AG08396 (cell line): ENCODE data around the gene SOWAHC.
A peak's percentile ranks its signal among the peaks of the same experiment; 100 is the strongest.
"Not testable (repeated sequence)": the region's sequence is repeated elsewhere in the genome, so short reads cannot be mapped to it uniquely, and the experiment has no call there.

Experiments used
- DNase-seq: peaks from one replicate; pipeline ENCODE4 v3.0.0; 2012; ENCODE audit warnings: low spot score, mixed read lengths

The SOWAHC gene, protein sequence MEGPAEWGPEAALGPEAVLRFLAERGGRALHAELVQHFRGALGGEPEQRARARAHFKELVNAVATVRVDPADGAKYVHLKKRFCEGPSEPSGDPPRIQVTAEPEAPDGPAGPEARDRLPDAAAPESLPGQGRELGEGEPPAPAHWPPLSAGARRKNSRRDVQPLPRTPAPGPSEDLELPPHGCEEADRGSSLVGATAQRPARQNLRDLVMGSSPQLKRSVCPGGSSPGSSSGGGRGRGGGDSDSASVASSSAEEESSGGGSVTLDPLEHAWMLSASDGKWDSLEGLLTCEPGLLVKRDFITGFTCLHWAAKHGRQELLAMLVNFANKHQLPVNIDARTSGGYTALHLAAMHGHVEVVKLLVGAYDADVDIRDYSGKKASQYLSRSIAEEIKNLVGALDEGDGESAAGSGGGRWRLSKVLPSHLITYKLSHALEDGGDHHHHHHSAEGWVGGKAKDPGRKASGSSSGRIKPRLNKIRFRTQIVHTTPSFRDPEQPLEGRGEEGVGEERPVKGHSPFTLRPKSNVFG

DNA sequence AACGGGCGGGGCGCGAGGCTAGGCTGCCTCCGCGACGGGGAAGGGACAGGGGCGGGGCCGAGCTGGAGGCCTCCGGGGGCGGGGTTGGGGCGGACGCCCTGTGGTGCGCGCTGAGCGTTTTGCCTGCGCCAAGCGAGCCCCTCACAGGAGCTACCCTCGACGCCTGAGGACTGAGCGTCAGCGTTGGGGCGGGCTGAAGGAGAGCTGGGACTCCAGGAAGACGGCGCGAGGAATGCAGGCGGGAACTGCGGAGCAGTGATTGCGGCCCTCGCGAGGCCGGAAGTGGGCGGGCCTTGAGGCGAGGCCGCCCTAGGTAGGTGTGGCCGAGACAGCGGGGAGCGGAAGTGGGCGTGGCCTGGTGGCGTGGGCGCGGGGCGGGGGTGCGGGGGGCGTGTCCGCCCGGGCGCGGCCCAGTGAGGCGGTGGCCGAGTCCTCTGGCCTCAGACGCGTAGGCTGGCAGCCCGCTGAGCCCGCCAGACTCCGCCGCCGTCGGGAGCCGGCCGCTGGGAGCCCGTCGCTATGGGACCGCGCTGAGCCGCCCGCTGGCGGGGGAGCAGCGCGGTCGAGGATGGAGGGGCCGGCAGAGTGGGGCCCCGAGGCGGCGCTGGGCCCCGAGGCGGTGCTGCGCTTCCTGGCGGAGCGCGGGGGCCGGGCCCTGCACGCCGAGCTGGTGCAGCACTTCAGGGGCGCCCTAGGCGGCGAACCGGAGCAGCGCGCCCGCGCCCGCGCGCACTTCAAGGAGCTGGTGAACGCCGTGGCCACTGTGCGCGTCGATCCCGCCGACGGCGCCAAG lies at the start of gene SOWAHC, which contains the start of gene SEPTIN10:
SOWAHC (plus strand) TSS at position 443 of the 793 bp plus-strand sequence; CDS start at position 569, 126 bp downstream.
SEPTIN10 (minus strand) TSS at position 45 of the 793 bp plus-strand sequence. CDS start 139 bp downstream, outside the sequence.
- DNase-seq = peak; percentile 99

DNA sequence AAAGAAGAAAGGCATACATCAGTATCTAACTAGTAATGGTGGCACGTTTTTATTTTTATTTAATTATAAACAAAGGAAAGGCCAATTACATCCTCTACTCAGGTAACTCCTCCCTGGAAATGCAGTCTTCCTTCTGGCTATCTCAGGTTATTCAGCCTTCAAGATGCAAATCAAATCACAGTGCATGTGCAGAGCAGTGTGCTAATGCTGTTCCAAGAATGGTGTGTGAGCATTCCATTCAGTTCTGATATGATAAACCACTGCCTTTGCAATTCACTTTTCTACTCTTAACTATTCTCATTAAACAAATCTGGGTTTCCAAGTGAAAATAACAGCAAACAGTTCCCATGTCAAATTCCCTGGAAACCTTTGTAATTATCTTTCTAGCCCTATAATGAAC lies 38.8 kb upstream of the SOWAHC start:
- no peak for DNase-seq

DNA sequence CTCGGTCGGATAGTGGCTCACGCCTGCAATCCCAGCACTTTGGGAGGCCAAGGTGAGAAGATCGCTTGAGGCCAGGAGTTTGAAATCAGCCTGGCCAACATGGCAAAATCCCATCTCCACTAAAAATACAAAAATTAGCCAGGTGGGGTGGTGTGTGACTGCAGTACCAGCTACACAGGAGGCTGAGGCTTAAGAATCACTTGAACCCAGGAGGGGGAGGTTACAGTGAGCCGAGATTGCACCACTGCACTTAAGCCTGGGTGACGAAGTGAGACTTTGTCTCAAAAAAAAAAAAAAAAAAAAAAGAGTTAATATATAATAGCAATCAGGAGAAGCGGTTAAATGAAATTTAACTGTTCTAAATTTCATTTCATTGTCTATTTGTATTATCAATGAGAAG lies 36.5 kb upstream of the SOWAHC start:
- not testable (repeated sequence) for DNase-seq

GRCh38 chr2:109582928-109583895 lies 31.0 kb upstream of the SOWAHC start:
- DNase-seq = no peak

DNA sequence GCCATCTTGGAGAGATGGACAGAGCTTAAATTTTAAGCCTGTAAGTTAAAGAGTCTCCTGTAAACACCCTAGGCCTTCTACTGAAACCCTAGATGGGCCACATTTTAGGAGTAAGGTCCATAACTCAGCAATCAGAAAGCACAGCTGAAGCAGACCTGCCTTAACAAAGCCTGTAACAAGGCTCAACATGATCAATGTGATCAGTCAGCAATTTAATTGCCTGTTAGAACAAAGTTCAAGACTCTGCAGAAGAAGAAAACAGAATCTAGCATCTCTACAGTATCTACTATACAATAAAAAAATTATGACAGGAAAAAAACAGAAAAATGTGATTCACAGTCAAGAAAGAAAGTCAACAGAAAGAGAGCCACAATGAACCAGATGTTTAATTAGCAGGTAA lies 27.5 kb upstream of the SOWAHC start:
- no peak for DNase-seq

GRCh38 chr2:109591206-109591605 lies 23.0 kb upstream of the SOWAHC start:
- DNase-seq = no peak

- no peak for DNase-seq
Measured at GRCh38 chr2:109592905-109593304, 21.3 kb upstream of the SOWAHC start.

GRCh38 chr2:109594246-109594885 lies 19.8 kb upstream of the SOWAHC start:
- DNase-seq = no peak

GRCh38 chr2:109595644-109596043 lies 18.5 kb upstream of the SOWAHC start:
- no peak for DNase-seq

DNA sequence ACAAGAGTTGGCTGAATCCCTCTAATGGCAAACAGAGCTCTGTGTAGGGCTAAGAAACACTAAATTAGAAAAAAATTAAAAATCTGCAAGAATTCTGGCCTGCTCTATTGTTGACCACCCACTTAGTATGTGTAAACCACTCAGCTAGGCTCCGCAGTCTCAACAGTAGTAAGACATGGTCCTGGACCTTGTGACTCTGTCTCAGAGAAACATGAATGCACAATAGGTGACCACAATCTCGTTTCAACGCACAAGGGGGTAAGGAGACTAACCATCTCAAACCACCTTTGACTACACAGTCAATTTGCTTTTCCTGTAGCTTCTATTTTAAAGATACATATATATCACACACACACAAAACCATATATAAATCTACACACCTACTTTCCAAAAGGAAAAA lies 16.9 kb upstream of the SOWAHC start:
- DNase-seq = no peak

- no peak for DNase-seq
Measured at GRCh38 chr2:109601783-109602182, 12.4 kb upstream of the SOWAHC start.

- no peak for DNase-seq
Measured at GRCh38 chr2:109602617-109603188, 11.5 kb upstream of the SOWAHC start.

- DNase-seq = peak; percentile 56
Measured at GRCh38 chr2:109604597-109604996, 9.6 kb upstream of the SOWAHC start.

- DNase-seq = no peak
Measured at GRCh38 chr2:109607766-109608165, 6.4 kb upstream of the SOWAHC start.

DNA sequence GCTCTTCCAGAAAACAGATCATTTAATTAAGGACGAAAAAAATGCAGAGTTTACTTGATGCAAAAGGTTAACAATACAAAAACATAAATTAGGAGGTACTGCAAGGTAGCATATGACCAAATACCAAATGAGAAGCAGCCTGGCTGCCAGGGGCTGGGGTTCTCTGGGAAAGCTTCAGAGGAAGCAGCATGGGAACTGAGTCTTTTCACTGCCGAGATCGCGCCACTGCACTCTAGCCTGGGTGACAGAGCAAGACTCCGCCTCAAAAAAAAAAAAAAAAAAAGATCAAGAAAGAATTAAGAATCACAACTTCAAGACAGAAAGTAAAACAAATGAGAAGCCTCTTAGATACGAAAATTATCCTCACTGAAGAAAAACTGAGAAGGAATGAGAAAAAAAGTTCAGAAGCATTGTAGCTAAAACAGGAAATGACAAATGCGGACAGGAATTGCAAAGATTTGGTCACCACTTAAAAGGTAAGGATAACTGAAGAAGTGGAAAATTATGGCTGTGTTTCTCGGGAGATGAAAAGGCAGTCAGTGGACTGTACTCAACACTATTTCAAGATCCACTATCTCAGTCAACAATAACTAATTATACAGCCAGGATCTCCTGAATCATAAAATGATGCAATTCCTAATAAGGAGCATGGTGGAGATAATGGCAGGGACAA lies 4.7 kb upstream of the SOWAHC start:
- DNase-seq = no peak

GRCh38 chr2:109611467-109612095 lies 2.6 kb upstream of the SOWAHC start:
- DNase-seq = no peak

DNA sequence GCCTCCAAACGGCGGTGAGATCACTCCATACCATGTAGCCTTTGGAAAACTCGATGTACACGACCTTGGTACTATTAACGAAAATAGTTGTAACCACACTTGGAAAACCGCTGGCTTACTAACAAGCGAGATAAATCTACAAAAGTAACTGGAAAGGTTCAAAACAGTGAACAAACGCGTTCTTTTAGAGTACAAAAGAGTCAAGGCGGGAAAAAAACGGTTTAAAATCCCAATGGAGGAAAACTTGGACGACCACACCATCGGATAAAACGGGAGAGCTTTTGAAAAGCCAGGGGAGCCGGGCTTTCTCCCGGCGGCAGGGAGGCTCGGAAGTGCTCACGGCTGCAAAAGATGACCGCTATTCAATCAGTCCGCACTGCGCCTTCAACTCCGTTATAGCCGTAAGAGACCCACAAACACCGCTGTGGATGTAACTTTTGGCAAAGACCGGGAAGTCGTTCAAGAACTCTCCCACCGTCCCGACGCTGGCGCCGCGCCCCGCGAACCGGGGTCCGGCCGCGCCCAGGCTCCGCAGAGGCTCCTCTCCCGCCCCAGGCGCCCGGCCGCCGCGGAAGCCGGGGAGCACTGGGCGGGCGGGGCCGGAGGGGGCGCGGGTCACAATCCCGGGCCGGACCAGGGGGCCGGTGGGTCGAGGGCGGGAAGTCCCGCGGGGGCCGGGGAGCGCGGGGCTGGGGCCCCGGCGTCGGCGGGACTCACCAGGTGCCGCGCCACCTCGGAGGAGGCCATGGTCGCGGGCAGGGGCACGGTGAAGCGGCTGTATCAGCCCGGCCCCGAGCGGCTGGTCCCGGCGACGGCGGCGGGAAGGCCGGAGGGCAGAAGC lies 863 bp upstream of the SOWAHC start:
- DNase-seq = peak; percentile 51

DNA sequence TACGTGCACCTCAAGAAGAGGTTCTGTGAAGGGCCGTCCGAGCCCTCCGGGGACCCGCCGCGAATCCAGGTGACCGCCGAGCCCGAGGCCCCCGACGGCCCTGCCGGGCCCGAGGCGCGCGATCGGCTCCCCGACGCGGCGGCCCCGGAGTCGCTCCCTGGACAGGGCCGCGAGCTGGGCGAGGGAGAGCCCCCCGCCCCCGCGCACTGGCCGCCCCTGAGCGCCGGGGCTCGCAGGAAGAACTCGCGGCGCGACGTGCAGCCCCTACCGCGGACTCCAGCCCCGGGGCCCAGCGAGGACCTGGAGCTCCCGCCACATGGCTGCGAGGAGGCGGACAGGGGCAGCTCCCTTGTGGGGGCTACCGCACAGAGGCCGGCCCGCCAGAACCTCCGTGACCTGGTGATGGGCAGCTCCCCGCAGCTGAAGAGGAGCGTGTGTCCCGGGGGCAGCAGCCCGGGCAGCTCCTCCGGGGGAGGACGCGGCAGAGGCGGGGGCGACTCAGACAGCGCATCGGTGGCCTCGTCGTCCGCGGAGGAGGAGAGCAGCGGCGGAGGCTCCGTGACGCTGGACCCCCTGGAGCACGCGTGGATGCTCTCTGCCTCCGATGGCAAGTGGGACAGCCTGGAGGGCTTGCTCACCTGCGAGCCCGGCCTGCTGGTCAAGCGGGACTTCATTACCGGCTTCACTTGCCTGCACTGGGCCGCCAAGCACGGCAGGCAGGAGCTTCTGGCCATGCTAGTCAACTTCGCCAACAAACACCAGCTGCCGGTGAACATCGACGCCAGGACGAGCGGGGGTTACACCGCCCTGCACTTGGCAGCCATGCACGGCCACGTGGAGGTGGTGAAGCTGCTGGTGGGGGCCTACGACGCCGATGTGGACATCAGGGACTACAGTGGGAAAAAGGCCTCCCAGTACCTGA lies 812 bp downstream of the SOWAHC start:
- DNase-seq = no peak
